K562 (cell line): ENCODE results near the gene NPAS1. TPM values are rescaled to one million over a fixed set of nuclear protein-coding genes. Genes with fewer than 3 reads are reported as not detected.
A peak's percentile ranks its signal among the peaks of the same experiment; 100 is the strongest.

Experiments
- BDP1 ChIP-seq: IDR thresholded peaks from 3 replicates; pipeline ENCODE4 v1.6.1; 2011; ENCODE audit not compliant: insufficient read length, insufficient read depth
- CBX3 ChIP-seq, 2 experiments: IDR thresholded peaks; 1 replicate in 1 of 2; 2 replicates in 1 of 2; pipeline ENCODE4 v1.6.1; 2012; ENCODE audit warnings: inconsistent platforms in 2 of 2, low read length in 2 of 2, borderline replicate concordance in 1 of 2, control low read depth in 1 of 2
- CCNT2 ChIP-seq: IDR thresholded peaks from 2 replicates; pipeline ENCODE4 v1.6.1; 2011; ENCODE audit warnings: borderline replicate concordance, low read depth, mild to moderate bottlenecking, moderate library complexity, mixed read lengths, low read length; ENCODE audit not compliant: insufficient read length; ENCODE audit errors: extremely low read depth
- DACH1 ChIP-seq: fragments of 450-650 bp; IDR thresholded peaks from 2 replicates; pipeline ENCODE4 v1.6.1; 2018; ENCODE audit not compliant: partially characterized antibody
- FIP1L1 ChIP-seq: fragments of 200-400 bp; formaldehyde crosslinking; IDR thresholded peaks from 2 replicates; pipeline ENCODE4 v1.6.1; 2018; ENCODE audit warnings: mild to moderate bottlenecking, low read depth, low read length; ENCODE audit not compliant: poor library complexity, severe bottlenecking
- HLTF ChIP-seq: fragments of 450-650 bp; IDR thresholded peaks from 2 replicates; pipeline ENCODE4 v1.6.1; 2016
- MCM7 ChIP-seq, 2 experiments: fragments of 450-650 bp; IDR thresholded peaks; 2 replicates each; pipeline ENCODE4 v1.6.1; 2016 to 2018
- MYBL2 ChIP-seq, 2 experiments: fragments of 450-650 bp in 1 of 2; sonication (generic) in 1 of 2; formaldehyde crosslinking in 1 of 2; IDR thresholded peaks; 2 replicates each; pipeline versions ENCODE4 v1.6.1 to v1.8.1; 2017 to 2022; ENCODE audit warnings: borderline replicate concordance in 1 of 2, inconsistent platforms in 1 of 2, low read depth in 1 of 2, mild to moderate bottlenecking in 1 of 2, missing genetic modification reagents in 1 of 2, moderate library complexity in 1 of 2
- MYC ChIP-seq, 2 experiments: fragments of 250-450 bp in 1 of 2; sonication (Bioruptor Pico) in 1 of 2; IDR thresholded peaks; 2 replicates each; pipeline versions ENCODE4 v1.5.1 to v1.6.1; 2012 to 2021; ENCODE audit warnings: low read depth in 2 of 2, borderline replicate concordance in 1 of 2, improper control_type of control experiment in 1 of 2, low read length in 1 of 2, mild to moderate bottlenecking in 1 of 2, moderate library complexity in 1 of 2
- NR4A1 ChIP-seq, 2 experiments: fragments of 250-450 bp in 1 of 2; fragments of 450-650 bp in 1 of 2; sonication (Bioruptor Pico) in 1 of 2; IDR thresholded peaks; 2 replicates each; pipeline versions ENCODE4 v1.4.0 to v1.6.1; 2016 to 2020; ENCODE audit warnings: mild to moderate bottlenecking in 2 of 2, missing compliant biosample characterization in 1 of 2, missing genetic modification characterization in 1 of 2, moderate library complexity in 1 of 2
- RBM14 ChIP-seq: fragments of 200-400 bp; formaldehyde crosslinking; IDR thresholded peaks from 2 replicates; pipeline ENCODE4 v1.6.1; 2018; ENCODE audit warnings: low read depth, mild to moderate bottlenecking, low read length, moderate library complexity, borderline replicate concordance; ENCODE audit not compliant: insufficient read depth
- TAF9B ChIP-seq: fragments of 450-650 bp; IDR thresholded peaks from 2 replicates; pipeline ENCODE4 v1.6.1; 2018; ENCODE audit warnings: mild to moderate bottlenecking; ENCODE audit not compliant: partially characterized antibody
- TFAM ChIP-seq: fragments of 250-450 bp; sonication (Bioruptor Pico); conservative IDR thresholded peaks from 2 replicates; pipeline ENCODE4 v1.5.0; 2021; ENCODE audit warnings: mild to moderate bottlenecking, moderate library complexity
- ZBTB1 ChIP-seq: sonication (generic); formaldehyde crosslinking; IDR thresholded peaks from 2 replicates; pipeline ENCODE4 v1.8.1; 2023; ENCODE audit warnings: missing genetic modification reagents, low read depth, mild to moderate bottlenecking, borderline replicate concordance
- ZFP1 ChIP-seq: fragments of 450-650 bp; formaldehyde crosslinking; IDR thresholded peaks from 2 replicates; pipeline ENCODE4 v1.4.0; 2020; ENCODE audit warnings: mild to moderate bottlenecking, mixed read lengths
- ZNF175 ChIP-seq: fragments of 200-800 bp; sonication (Bioruptor generic); IDR thresholded peaks from 2 replicates; pipeline ENCODE4 v1.6.1; 2016; ENCODE audit warnings: low read depth, mild to moderate bottlenecking, missing genetic modification characterization, missing compliant biosample characterization
- ZNF354B ChIP-seq: fragments of 250-450 bp; sonication (Bioruptor Pico); IDR thresholded peaks from 2 replicates; pipeline ENCODE4 v1.4.0; 2020
- polyA plus RNA-seq, 8 experiments: library from polyadenylated mRNA; depleted of rRNA in 4 of 8; stranded (reverse) in 5 of 8; unstranded in 3 of 8; fragments of >200 nt; fragmentation: Nextera tagmentation in 2 of 8; fragmentation: Illumina TruSeq in 1 of 8; extraction: Ambion mirVana in 2 of 8; extraction: Trizol in 1 of 8; gene quantifications; 2 replicates each; pipeline versions ENCODE4 v1.2.1 to v1.2.3, GENCODE V29; 2011 to 2014; ENCODE audit warnings: inconsistent platforms in 1 of 8, missing spikeins in 1 of 8
- total RNA-seq, 7 experiments: library from RNA; depleted of rRNA in 6 of 7; stranded (reverse); fragments of >200 nt in 6 of 7; fragmentation: Illumina TruSeq in 2 of 7; extraction: Trizol in 2 of 7; gene quantifications; 2 replicates each; pipeline versions ENCODE4 v1.2.1 to v1.2.3, GENCODE V29; 2011 to 2021; ENCODE audit warnings: low replicate concordance in 1 of 7
- TF ChIP-seq, protein P1 (sequence below), 2 experiments: fragments of 450-650 bp; conservative IDR thresholded peaks; 2 replicates each; pipeline ENCODE4 v1.6.1; 2017; ENCODE audit warnings: mild to moderate bottlenecking in 2 of 2, moderate library complexity in 2 of 2
- TF ChIP-seq, protein P2 (sequence below): fragments of 150-350 bp; IDR thresholded peaks from 2 replicates; pipeline ENCODE4 v1.6.1; 2014; ENCODE audit warnings: low read depth, mild to moderate bottlenecking, low read length, borderline replicate concordance
- TF ChIP-seq, protein P3 (sequence below): fragments of 450-650 bp; formaldehyde crosslinking; conservative IDR thresholded peaks from 2 replicates; pipeline ENCODE4 v1.4.0; 2022; ENCODE audit warnings: mild to moderate bottlenecking, missing genetic modification characterization
- TF ChIP-seq, protein P4 (sequence below): fragments of 250-450 bp; sonication (Bioruptor Pico); IDR thresholded peaks from 2 replicates; pipeline ENCODE4 v1.9.0; 2021; ENCODE audit warnings: mild to moderate bottlenecking

Gene NPAS1
- total and polyA plus RNA-seq, 9 of the 15 experiments (the other 6 are each of a cell fraction or from before 2014, with no cell fraction given): 0.58 to 5.3 (median 2.0) TPM; not detected in 2

DNA sequence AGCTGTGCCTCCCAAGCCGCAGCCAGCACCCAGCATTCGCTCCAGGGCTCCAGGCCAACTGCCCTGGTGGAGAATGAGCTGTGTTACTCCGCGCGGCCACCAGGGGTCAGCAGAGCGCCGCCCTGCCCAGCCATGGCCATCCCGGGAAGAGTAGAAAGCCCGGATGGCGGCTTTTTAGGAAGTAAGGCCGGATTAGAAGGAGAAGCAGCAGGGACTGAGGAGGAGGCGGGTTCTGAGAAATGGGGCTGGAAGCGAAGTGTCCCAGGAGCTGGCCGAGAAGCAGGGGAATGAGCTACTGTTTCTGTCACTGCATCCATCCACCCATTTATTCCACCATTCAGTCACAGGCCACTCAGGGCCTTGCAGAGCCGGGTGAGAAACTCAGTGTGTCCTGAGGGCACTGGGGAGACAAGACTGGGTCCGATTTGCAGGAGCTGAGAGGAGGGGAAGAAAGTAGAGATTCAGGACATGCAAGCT, 6.6 kb upstream of the NPAS1 start (continued):
- TF ChIP-seq MYBL2 (IDR thresholded peaks at IDR 0.05; ENCODE audit: low read depth) (no peak), MYBL2 (CRISPR knock-in tag; IDR thresholded peaks at IDR 0.05; ENCODE audit: borderline replicate concordance) (no peak), DACH1 (no peak), MCM7 (IDR thresholded peaks at IDR 0.05) (no peak), MYC (IDR thresholded peaks at IDR 0.05; ENCODE audit: low read depth, low read length) (0 out of 2 replicates have a peak, but pooled peaks have one; percentile 43), MYC (CRISPR knock-in tag; IDR thresholded peaks at IDR 0.05; ENCODE audit: borderline replicate concordance, low read depth) (no peak), FIP1L1 (no peak), BDP1 (no peak), NR4A1 (CRISPR knock-in tag; IDR thresholded peaks at IDR 0.05) (no peak), NR4A1 (tag; IDR thresholded peaks at IDR 0.05) (no peak), ZNF175 (CRISPR knock-in tag) (no peak), ZNF354B (no peak), TAF9B (no peak), RBM14 (no peak), ZFP1 (CRISPR knock-in tag) (no peak), ZBTB1 (CRISPR knock-in tag) (no peak), HLTF (no peak; the same call in 1 of the 2 replicates), CCNT2 (no peak), TFAM (CRISPR knock-in tag) (no peak), CBX3 (IDR thresholded peaks at IDR 0.05; ENCODE audit: borderline replicate concordance in 1 of 2, low read length in 2 of 2) (no peak)
- TF ChIP-seq, protein P1, sequence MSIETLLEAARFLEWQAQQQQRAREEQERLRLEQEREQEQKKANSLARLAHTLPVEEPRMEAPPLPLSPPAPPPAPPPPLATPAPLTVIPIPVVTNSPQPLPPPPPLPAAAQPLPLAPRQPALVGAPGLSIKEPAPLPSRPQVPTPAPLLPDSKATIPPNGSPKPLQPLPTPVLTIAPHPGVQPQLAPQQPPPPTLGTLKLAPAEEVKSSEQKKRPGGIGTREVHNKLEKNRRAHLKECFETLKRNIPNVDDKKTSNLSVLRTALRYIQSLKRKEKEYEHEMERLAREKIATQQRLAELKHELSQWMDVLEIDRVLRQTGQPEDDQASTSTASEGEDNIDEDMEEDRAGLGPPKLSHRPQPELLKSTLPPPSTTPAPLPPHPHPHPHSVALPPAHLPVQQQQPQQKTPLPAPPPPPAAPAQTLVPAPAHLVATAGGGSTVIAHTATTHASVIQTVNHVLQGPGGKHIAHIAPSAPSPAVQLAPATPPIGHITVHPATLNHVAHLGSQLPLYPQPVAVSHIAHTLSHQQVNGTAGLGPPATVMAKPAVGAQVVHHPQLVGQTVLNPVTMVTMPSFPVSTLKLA (conservative IDR thresholded peaks at IDR 0.05): no peak
- TF ChIP-seq, protein P2, sequence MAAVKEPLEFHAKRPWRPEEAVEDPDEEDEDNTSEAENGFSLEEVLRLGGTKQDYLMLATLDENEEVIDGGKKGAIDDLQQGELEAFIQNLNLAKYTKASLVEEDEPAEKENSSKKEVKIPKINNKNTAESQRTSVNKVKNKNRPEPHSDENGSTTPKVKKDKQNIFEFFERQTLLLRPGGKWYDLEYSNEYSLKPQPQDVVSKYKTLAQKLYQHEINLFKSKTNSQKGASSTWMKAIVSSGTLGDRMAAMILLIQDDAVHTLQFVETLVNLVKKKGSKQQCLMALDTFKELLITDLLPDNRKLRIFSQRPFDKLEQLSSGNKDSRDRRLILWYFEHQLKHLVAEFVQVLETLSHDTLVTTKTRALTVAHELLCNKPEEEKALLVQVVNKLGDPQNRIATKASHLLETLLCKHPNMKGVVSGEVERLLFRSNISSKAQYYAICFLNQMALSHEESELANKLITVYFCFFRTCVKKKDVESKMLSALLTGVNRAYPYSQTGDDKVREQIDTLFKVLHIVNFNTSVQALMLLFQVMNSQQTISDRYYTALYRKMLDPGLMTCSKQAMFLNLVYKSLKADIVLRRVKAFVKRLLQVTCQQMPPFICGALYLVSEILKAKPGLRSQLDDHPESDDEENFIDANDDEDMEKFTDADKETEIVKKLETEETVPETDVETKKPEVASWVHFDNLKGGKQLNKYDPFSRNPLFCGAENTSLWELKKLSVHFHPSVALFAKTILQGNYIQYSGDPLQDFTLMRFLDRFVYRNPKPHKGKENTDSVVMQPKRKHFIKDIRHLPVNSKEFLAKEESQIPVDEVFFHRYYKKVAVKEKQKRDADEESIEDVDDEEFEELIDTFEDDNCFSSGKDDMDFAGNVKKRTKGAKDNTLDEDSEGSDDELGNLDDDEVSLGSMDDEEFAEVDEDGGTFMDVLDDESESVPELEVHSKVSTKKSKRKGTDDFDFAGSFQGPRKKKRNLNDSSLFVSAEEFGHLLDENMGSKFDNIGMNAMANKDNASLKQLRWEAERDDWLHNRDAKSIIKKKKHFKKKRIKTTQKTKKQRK: no peak
- TF ChIP-seq, protein P3, sequence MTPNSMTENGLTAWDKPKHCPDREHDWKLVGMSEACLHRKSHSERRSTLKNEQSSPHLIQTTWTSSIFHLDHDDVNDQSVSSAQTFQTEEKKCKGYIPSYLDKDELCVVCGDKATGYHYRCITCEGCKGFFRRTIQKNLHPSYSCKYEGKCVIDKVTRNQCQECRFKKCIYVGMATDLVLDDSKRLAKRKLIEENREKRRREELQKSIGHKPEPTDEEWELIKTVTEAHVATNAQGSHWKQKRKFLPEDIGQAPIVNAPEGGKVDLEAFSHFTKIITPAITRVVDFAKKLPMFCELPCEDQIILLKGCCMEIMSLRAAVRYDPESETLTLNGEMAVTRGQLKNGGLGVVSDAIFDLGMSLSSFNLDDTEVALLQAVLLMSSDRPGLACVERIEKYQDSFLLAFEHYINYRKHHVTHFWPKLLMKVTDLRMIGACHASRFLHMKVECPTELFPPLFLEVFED (CRISPR knock-in tag): no peak; the same call in 1 of the 2 replicates
- TF ChIP-seq, protein P4, sequence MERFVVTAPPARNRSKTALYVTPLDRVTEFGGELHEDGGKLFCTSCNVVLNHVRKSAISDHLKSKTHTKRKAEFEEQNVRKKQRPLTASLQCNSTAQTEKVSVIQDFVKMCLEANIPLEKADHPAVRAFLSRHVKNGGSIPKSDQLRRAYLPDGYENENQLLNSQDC (CRISPR knock-in tag): no peak
